Mesenchymal stem cell (in vitro differentiated cells and primary cell): Measurements from ENCODE around the gene MYL2.

Source experiments
- DNase-seq: peaks from one replicate; pipeline ENCODE4 v3.0.0-alpha.2; 2013
- H2AFZ ChIP-seq: one replicate; pipeline ENCODE4 v1.6.1; 2013; ENCODE audit warnings: low read depth, mild to moderate bottlenecking, control low read depth, inconsistent platforms, low read length, moderate library complexity
- H2AK5ac ChIP-seq: 2 replicates; pipeline ENCODE4 v1.6.1; 2013; ENCODE audit warnings: low read length, moderate library complexity, mild to moderate bottlenecking, inconsistent platforms; ENCODE audit not compliant: severe bottlenecking
- H2BK120ac ChIP-seq: one replicate; pipeline ENCODE4 v1.6.1; 2013; ENCODE audit warnings: low read depth, mild to moderate bottlenecking, inconsistent platforms, low read length, moderate library complexity
- H2BK12ac ChIP-seq, 2 experiments: one replicate each; pipeline ENCODE4 v1.6.1; 2013; ENCODE audit warnings: inconsistent platforms in 2 of 2, low read length in 2 of 2, mild to moderate bottlenecking in 2 of 2, moderate library complexity in 2 of 2, control low read depth in 1 of 2
- H2BK15ac ChIP-seq: one replicate; pipeline ENCODE4 v1.6.1; 2013; ENCODE audit warnings: mild to moderate bottlenecking, low read depth, inconsistent platforms; ENCODE audit not compliant: poor library complexity, severe bottlenecking
- H2BK5ac ChIP-seq: 2 replicates; pipeline ENCODE4 v1.6.1; 2013; ENCODE audit warnings: low read depth, mild to moderate bottlenecking, low read length, control low read depth, inconsistent platforms; ENCODE audit not compliant: poor library complexity, severe bottlenecking
- H3K14ac ChIP-seq, 2 experiments: one replicate each; pipeline ENCODE4 v1.6.1; 2013; ENCODE audit warnings: inconsistent platforms in 2 of 2, low read length in 2 of 2, control low read depth in 1 of 2, mild to moderate bottlenecking in 1 of 2, moderate library complexity in 1 of 2
- H3K18ac ChIP-seq, 2 experiments: one replicate each; pipeline ENCODE4 v1.6.1; 2013; ENCODE audit warnings: inconsistent platforms in 2 of 2, low read length in 2 of 2, control low read depth in 1 of 2, low read depth in 1 of 2, mild to moderate bottlenecking in 1 of 2
- H3K23ac ChIP-seq, 2 experiments: one replicate each; pipeline ENCODE4 v1.6.1; 2013; ENCODE audit warnings: inconsistent platforms in 2 of 2, low read length in 2 of 2, mild to moderate bottlenecking in 2 of 2, moderate library complexity in 2 of 2, control low read depth in 1 of 2
- H3K27ac ChIP-seq: 2 replicates; pipeline ENCODE4 v1.5.1; 2013; ENCODE audit warnings: mild to moderate bottlenecking, moderate library complexity, low read length, control low read depth, inconsistent platforms; ENCODE audit not compliant: poor library complexity, severe bottlenecking
- H3K27me3 ChIP-seq, 2 experiments: 2 replicates each; pipeline versions ENCODE4 v1.6.1 to v1.7.0; 2013; ENCODE audit warnings: low read length in 2 of 2, mild to moderate bottlenecking in 2 of 2, moderate library complexity in 2 of 2, control low read depth in 1 of 2, inconsistent platforms in 1 of 2; ENCODE audit not compliant: control insufficient read depth in 1 of 2, insufficient read depth in 1 of 2
- H3K36me3 ChIP-seq, 2 experiments: 2 replicates each; pipeline versions ENCODE4 v1.6.1 to v1.7.0; 2013; ENCODE audit warnings: low read length in 2 of 2, control low read depth in 1 of 2, inconsistent platforms in 1 of 2, low read depth in 1 of 2, mild to moderate bottlenecking in 1 of 2; ENCODE audit not compliant: insufficient read depth in 2 of 2, control insufficient read depth in 1 of 2
- H3K4ac ChIP-seq, 2 experiments: one replicate each; pipeline ENCODE4 v1.6.1; 2013; ENCODE audit warnings: inconsistent platforms in 2 of 2, low read length in 2 of 2, mild to moderate bottlenecking in 2 of 2, moderate library complexity in 2 of 2, control low read depth in 1 of 2, low read depth in 1 of 2
- H3K4me1 ChIP-seq: 2 replicates; pipeline ENCODE4 v1.6.1; 2013; ENCODE audit warnings: low read depth, low read length, control low read depth; ENCODE audit not compliant: control insufficient read depth, insufficient read depth
- H3K4me2 ChIP-seq: 2 replicates; pipeline ENCODE4 v1.6.1; 2013; ENCODE audit warnings: low read length, mild to moderate bottlenecking, inconsistent platforms; ENCODE audit not compliant: poor library complexity, severe bottlenecking
- H3K4me3 ChIP-seq, 2 experiments: 2 replicates each; pipeline versions ENCODE4 v1.5.1 to v1.7.0; 2013; ENCODE audit warnings: low read length in 2 of 2, mild to moderate bottlenecking in 2 of 2, control low read depth in 1 of 2, low read depth in 1 of 2; ENCODE audit not compliant: insufficient read depth in 1 of 2
- H3K79me1 ChIP-seq: replicated peaks from 2 replicates; pipeline ENCODE4 v1.6.1; 2013; ENCODE audit warnings: mild to moderate bottlenecking, control low read depth, low read length, inconsistent platforms; ENCODE audit not compliant: poor library complexity, severe bottlenecking
- H3K9ac ChIP-seq: 2 replicates; pipeline ENCODE4 v1.7.0; 2013; ENCODE audit warnings: mild to moderate bottlenecking, low read length, moderate library complexity
- H3K9me3 ChIP-seq: 2 replicates; pipeline ENCODE4 v1.7.0; 2013; ENCODE audit warnings: mild to moderate bottlenecking, low read length; ENCODE audit not compliant: control insufficient read depth
- H4K8ac ChIP-seq: one replicate; pipeline ENCODE4 v1.6.1; 2013; ENCODE audit warnings: inconsistent platforms, mild to moderate bottlenecking, low read length, moderate library complexity
- H4K91ac ChIP-seq: one replicate; pipeline ENCODE4 v1.6.1; 2013; ENCODE audit warnings: mild to moderate bottlenecking, low read length, inconsistent platforms
- WGBS: methylation state at CpG from one replicate; pipeline ENCODE4 v1.1.7; 2013; ENCODE audit warnings: mixed read lengths; 5-methylcytosine and 5-hydroxymethylcytosine counted together

MYL2 gene

DNA sequence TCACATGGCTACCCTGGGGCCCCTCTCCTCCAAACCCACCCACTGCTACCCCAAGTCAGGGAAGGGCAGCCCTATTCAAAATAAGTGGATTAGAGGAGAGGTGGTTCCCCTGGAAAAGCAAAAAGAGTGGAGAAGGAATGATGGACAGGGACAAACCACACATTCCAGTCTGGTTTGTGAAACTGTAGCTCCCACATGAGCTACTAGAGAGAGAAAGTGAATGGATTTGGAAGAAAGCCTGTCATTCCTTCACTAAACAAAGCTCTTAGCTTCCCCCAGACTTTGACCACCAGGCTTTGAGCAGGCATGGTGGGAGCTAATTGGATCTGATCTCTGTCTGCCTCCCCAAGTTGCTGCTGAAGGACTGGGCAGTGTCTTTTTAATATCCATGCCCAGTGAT, 45.6 kb downstream of the MYL2 start:
- H3K36me3 ChIP-seq = no peaks in the 10 kb centered on the region

DNA sequence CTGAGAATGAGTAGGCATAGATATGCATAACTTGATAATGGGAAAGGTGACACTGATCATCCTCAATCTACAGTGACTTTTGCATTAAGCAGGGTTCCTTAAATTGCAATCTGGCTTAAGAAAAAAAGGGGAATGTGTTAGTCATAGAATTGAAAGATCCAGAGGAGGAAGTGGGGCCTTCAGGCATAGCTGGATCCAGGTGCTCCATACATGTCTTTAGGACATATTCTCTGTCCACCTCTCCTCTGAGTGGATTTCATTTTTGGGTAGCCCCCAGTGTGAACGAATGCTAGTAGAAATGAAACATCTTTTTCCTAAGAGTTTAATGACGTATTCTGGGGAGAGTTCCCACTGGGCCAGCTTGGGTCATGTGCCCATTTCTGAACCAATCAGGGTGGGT, 46.0 kb downstream of the MYL2 start:
- Histone ChIP-seq H3K27ac (no peak overlapping the region), H2BK12ac (no peak overlapping the region), H2BK15ac (no peak overlapping the region), H3K4ac (no peak overlapping the region), H2BK5ac (no peak overlapping the region), H3K18ac (no peak overlapping the region), H4K91ac (no peak overlapping the region), H3K4me3 (no peak overlapping the region), H2AFZ (no peak overlapping the region), H3K79me1 (no peaks in the 10 kb centered on the region), H3K4me1 (no peaks in the 10 kb centered on the region), H3K27me3 (peaks cover 4 to 28% of the 10 kb centered on the region in 2 experiments), H4K8ac (no peak overlapping the region), H3K9ac (no peak overlapping the region), H3K23ac (no peak overlapping the region), H2BK120ac (no peak overlapping the region), H3K36me3 (no peaks in the 10 kb centered on the region), H3K9me3 (no peaks in the 10 kb centered on the region), H3K4me2 (no peak overlapping the region), H3K14ac (no peak overlapping the region), H2AK5ac (no peak overlapping the region)
- WGBS = 79% methylated on average over 2 of the region's 2 CpGs
- no peak for DNase-seq

More for the DNA sequence above, 45.6 kb downstream of the MYL2 start:
- H3K27ac ChIP-seq = no peak overlapping the region
- H3K79me1 ChIP-seq = no peaks in the 10 kb centered on the region
- H2BK12ac ChIP-seq = no peak overlapping the region
- H2BK5ac ChIP-seq = no peak overlapping the region
- H2BK15ac ChIP-seq = no peak overlapping the region
- H3K9me3 ChIP-seq = no peaks in the 10 kb centered on the region
- H3K4me2 ChIP-seq = no peak overlapping the region
- no peak overlapping the region for H3K4me3 ChIP-seq
- H3K27me3 ChIP-seq = peaks cover 7 to 24% of the 10 kb centered on the region in 2 experiments
- H2AFZ ChIP-seq = no peak overlapping the region
- H2BK120ac ChIP-seq = no peak overlapping the region
- no peak overlapping the region for H2AK5ac ChIP-seq
- H3K4me1 ChIP-seq = no peaks in the 10 kb centered on the region
- no peak overlapping the region for H4K8ac ChIP-seq
- no peak overlapping the region for H3K4ac ChIP-seq
- H3K9ac ChIP-seq = no peak overlapping the region
- H3K14ac ChIP-seq = no peak overlapping the region
- DNase-seq = no peak
- no peak overlapping the region for H3K18ac ChIP-seq
- no peak overlapping the region for H3K23ac ChIP-seq
- H4K91ac ChIP-seq = no peak overlapping the region

DNA sequence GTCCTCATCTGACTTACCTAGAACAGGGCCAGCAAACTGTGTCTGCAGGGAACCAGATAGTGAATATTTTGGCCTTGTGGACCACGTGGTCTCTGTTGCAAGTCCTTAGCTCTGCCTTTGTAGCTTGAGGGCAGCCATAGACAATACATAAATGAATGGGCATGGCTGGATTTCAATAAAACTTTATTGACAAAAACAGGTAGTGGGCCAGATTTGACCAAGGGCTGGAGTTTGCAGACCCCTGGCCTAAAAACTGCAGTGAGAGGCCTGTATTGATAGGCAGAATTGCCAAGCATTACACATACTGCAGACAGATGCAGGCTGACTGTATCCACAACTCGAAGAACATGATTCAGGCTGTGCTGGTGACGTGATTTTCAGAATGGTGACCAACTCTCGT, 48.3 kb downstream of the MYL2 start:
- Histone ChIP-seq H3K9ac (no peak overlapping the region), H3K79me1 (no peaks in the 10 kb centered on the region), H3K4me1 (no peaks in the 10 kb centered on the region), H2AK5ac (no peak overlapping the region), H3K9me3 (no peaks in the 10 kb centered on the region), H2BK12ac (no peak overlapping the region), H4K91ac (no peak overlapping the region), H3K23ac (no peak overlapping the region), H4K8ac (no peak overlapping the region), H2BK5ac (no peak overlapping the region), H2BK15ac (no peak overlapping the region), H3K4me2 (no peak overlapping the region), H3K4me3 (no peak overlapping the region), H3K18ac (no peak overlapping the region), H2AFZ (no peak overlapping the region), H3K36me3 (no peaks in the 10 kb centered on the region), H3K14ac (no peak overlapping the region), H3K4ac (no peak overlapping the region), H2BK120ac (no peak overlapping the region), H3K27ac (no peak overlapping the region), H3K27me3 (peaks cover 4 to 31% of the 10 kb centered on the region in 2 experiments)
- WGBS = 69% methylated on average over 4 of the region's 4 CpGs
- DNase-seq = no peak

DNA sequence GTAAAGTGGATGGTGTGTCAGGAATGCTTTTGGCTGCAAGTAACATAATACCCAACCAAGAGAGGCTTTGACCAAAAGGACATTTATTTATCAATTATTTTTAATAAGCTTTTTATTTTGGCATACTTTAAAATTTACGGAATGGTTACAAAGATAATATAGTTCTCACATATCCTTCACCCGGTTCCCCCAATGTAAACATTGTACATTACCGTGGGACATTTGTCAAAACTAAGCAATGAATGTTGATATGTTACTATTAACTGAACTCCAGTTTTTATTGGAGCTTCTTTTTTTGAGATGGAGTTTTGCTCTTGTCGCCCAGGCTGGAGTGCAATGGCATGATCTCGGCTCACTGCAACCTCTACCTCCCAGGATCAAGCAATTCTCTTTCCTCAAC, 50.6 kb downstream of the MYL2 start:
- Histone ChIP-seq H2AK5ac (no peak overlapping the region), H3K14ac (no peak overlapping the region), H3K79me1 (no peaks in the 10 kb centered on the region), H3K4me3 (no peak overlapping the region), H4K8ac (no peak overlapping the region), H3K4me1 (no peaks in the 10 kb centered on the region), H3K36me3 (no peaks in the 10 kb centered on the region), H3K4me2 (no peak overlapping the region), H3K18ac (no peak overlapping the region), H3K9me3 (no peaks in the 10 kb centered on the region), H2AFZ (no peak overlapping the region), H2BK12ac (no peak overlapping the region), H2BK15ac (no peak overlapping the region), H3K9ac (no peak overlapping the region), H3K27ac (no peak overlapping the region), H2BK5ac (no peak overlapping the region), H3K27me3 (peaks cover 3 to 38% of the 10 kb centered on the region in 2 experiments), H2BK120ac (no peak overlapping the region), H4K91ac (no peak overlapping the region), H3K4ac (no peak overlapping the region), H3K23ac (no peak overlapping the region)
- no peak for DNase-seq
- 88% methylated on average over 2 of the region's 5 CpGs for WGBS
